Measurements from ENCODE around the gene SCAF1.

DNA sequence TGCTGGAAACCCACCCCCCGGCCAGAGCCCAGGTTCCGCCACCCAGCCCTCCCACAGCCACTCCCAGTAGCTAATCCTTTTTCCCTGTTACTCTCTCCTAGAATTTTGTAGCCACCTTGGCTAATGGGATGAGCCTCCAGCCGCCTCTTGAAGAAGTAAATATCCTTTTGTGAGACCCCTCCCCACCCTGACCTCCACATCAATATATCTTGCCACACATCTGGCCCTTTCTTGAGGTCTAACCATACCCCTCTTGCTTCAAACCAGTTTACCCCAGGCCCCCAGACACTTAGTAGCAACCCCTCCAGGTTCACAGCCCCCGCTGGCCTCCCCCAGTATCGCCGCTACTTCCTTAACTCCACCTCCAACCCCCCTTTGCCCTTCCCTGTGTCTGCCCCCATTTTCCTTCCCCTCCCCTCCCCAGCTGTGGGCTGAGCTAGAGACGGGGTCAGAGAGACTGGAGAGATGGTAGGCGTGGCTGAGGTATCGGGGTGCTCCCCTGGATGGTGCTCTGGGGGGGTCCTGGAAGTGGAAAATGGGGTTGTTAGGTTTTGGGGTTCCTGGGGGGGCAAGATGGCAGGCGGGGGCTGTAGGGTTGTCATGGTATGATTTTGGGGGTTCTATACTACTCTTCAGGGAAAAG lies 37.9 kb downstream of the SCAF1 start:
- TF ChIP-seq YY1 (IDR thresholded peaks at IDR 0.05; ENCODE audit: insufficient read depth, insufficient read length) (no peak), ZNF274 (IDR thresholded peaks at IDR 0.05; ENCODE audit: low read depth, low read length) (no peak)

Measured in NT2/D1 (cell line).